Hematopoietic multipotent progenitor cell treated with erythropoietin and hydrocortisone succinate and interleukin-3 and kit ligand, for 15 days (in vitro differentiated cells): ENCODE results near the gene SLC44A1.

Source experiments
- DNase-seq: peaks from one replicate; pipeline ENCODE4 v3.0.0-alpha.2; 2015; ENCODE audit warnings: low spot score

Gene SLC44A1

DNA sequence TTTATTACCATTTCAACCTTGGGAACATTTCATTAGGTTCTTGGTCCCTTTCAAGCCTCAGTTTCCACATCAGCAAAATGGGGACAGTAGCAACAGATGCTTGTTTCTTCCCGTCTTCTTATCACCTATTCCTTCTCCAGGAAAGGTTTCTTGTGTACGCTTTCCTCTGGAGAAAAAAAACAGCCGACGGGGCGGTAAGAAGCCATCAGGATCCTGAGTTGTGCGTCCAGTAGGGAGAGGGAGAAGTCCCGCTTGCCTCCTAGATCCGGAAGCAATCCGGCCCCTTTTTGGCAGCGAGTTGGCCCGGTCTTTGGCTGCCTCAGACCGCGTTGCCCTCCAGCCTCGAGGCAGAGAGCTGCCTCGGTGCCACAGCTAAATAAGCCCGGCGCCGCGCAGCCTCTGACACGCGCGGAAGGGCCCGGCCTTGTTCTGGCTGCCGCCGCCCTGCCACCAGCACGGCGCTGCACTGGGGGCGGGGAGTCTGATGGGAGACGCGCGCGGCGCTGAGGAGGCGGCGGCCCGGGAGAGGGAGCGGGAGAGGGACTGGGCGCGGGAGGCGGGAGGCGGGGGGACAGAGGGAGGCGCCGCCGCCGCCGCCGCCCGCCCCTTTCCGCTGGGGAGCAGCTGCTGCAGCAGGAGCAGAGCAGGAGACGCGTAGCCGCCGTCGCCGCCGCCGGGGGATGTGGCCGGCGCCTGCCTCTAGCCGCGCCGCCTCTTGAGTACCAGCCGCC lies at the start of gene SLC44A1:
Gene SLC44A1, plus strand, starts transcription at position 649 of the 731 bp plus-strand sequence. CDS start 218 bp downstream, outside the sequence.
- peak; percentile 89 for DNase-seq

DNA sequence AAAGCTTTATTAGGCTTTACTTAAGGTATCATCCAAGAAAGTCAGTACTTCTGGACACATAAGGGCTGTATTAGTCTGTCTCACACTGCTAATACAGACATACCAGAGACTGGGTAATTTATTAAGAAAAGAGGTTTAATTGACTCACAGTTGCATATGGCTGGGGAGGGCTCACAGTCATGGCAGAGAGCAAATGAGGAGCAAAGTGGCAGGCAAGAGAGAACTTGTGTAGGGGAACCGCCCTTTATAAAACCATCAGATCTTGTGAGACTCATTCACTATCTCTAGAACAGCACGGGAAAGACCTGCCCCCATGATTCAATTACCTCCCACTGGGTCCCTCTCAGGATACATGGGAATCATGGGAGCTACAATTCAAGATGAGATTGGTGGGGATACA lies 49.2 kb upstream of the SLC44A1 start:
- DNase-seq: no peak

DNA sequence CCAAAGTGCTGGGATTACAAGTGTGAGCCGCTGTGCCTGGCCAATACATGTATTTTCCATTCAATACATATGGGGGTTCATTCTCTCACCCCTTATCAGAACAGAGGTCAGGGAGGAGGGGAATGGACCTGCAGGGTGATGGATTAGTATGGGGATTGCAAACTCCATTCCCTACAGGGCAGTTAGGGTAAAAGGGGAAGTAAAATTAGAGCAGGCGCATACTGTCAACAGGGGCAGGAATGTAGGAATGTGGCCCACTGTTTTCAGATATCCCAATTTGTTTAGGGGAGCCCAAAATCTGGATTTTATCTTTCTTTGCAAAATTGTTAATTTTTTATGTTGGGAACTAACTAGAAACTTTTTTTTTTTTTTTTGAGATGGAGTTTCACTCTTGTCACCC lies 46.4 kb upstream of the SLC44A1 start:
- DNase-seq: no peak

DNA sequence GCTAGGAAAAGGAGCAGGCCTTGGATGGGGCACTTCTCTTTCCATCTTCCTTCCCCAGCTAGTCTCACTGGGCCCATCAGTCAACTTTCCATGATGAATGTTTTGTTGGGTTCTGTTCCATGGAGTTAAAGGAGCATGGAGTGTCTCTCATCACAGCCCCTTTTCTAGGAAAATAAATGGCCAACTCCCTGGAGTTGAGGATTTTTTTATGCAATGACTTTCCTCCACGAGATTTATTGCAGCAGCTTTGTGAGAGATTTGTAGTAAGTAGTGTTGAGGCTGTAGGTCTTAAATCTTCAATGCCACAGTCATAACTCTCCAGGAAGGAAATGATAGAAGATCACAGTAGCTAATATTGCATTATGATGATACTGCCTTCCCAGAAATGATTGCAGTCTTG lies 45.6 kb upstream of the SLC44A1 start:
- no peak for DNase-seq

DNA sequence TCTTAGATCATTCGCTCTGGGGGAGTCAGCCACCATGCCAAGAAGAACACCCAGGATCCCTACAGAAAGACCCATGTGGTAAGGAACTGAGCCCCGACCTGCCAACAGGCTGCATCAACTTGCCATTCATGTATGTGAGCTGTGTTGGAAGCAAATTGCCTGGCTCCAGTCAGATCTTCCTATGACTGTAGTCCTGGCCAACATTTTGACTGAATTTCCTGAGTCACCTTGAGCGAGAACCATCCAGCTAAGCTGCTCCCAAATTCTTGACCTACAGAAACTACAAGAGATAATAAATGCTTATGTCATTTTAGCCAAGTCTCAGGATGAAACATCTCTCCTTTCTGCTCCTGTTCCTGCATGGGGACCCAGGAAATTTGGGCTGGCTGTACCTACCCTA lies 40.0 kb upstream of the SLC44A1 start:
- DNase-seq: no peak

DNA sequence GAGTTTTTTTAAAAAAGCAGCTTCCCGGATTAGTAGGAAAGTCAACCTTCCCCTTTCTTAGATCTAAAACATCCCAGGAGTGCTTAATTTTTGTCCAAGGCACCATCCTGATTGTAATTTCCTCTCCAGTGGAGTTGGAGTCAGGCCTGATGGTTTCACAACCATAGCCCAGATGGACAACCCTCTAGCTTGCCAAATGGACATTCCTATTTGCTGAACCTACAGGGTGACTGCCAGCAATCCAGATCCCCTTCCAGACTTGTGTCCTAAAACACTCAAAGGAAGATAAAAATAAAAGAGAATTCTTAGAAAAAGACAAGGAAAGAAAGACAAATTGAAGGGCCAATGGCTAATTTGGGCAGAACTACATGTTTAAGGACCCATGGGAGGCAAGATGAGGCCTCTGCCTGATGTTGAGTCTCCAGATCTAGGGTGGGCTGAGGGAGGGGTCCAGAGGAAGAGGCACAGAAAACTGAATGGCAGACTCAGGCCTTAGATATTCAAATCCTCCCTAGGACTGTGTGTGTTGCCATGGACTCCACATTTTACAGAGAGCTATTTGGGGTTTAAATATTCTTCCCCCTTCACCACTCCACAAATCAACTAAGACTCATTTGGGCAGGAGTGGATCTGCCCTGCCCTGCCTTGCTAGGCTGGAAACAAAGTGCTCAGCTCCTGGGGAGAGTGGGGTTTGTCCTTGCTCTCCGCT lies 38.5 kb upstream of the SLC44A1 start:
- no peak for DNase-seq

DNA sequence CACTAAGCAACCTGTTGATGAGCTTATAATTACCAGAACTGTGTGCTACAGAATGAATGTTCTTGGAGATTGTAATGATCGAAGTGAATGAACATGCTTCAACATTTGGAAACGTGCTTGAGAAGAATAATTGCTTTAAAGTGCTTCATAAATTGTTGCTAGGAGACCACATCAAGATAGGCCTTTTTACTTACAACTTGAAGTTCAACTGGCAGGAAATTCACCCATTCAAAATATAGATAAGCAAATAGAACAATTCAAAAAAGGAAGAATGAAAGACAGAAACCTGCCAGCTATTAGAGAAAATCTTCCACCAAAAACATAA lies 38.0 kb upstream of the SLC44A1 start:
- no peak for DNase-seq

DNA sequence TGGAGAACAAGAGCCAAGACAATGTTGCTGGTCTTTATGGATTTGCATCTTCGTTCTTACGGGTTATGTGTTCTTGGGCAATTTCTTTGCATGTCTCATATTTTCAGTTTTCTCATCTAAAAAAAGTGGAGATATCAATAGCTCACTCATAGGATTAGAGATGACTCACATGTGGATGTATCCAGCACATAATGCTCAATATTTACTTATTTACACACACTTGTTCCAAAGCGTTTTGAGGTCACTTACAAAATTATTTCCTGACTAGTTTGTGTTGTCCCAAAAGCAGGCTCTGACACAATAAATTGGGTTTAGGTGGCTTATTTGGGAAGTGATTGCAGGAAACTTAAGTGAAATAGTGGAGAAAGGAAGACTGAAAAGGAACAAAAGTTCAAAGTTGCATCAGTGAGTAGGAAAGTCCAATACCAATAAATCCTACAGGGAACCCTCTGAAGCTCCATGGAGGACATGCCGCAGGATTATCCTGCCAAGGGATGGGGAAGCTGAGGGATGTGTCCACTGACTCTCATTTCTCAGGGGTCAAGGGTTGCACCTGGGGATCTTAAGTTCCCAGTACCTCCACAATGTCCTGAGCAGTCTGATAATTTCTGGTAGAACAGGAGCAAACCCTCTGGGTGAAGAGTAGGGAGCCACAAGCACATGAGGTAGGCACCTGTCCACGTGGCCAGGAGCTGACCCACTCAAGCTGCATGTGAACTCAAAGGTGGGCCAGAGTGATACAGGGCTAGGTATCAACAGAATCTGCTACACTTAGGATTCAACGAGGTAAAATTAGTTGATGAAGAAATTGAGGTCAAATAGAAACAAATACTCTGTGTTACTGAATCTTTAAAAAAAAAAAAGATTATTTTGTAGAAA lies 37.4 kb upstream of the SLC44A1 start:
- no peak for DNase-seq

DNA sequence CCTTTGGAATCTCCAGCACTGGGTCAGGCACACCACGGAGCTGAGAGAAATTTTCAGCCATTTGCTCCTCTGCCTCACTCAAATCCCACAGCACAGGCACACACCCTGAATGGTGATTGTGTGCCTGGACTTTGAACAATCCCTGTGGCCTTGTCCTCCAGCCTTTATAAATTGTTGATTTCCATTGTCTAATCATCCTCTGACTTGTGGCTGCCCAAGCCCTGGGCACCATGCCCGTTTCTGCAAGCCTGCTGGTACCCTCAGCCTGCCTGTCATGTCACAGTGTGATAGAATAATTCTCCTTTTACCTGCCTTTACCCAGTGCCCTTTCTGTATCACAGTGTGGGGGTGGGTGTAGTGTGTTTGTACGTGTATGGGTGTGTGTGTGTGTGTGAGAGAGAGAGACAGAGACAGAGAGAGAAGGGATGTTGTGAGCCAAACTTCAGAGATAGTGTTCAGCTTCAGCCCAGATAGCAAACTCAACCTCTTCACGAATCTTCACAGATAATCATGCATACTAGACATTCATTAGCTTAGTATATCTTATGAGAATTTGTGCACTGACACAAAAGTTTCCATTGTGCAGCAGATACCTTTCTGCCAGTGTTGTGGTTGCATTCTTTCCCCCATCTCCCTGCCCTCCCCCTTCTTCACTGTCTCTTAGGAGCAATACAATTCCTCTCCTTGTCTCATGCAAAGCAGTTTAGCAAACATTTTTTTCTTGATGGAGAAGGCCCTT lies 27.8 kb upstream of the SLC44A1 start:
- DNase-seq: no peak

DNA sequence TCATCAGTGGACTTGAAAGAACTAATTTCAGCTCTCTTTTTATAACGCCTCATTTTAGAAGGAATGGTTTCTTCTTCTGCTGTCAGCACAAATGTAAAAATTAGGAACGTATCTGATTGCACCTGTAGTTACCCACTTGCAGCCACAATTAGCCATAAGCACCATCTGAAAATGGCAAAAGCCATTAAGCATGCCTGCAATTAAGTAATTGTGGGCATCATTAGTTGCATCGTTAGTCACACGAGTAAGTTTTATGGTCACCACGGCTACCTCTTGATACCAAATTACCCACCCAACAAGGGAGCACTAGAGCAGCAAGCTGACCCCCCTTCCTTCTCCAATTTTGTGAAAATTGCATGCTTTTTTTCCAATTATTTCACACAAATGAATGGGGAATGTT lies 25.8 kb upstream of the SLC44A1 start:
- no peak for DNase-seq

DNA sequence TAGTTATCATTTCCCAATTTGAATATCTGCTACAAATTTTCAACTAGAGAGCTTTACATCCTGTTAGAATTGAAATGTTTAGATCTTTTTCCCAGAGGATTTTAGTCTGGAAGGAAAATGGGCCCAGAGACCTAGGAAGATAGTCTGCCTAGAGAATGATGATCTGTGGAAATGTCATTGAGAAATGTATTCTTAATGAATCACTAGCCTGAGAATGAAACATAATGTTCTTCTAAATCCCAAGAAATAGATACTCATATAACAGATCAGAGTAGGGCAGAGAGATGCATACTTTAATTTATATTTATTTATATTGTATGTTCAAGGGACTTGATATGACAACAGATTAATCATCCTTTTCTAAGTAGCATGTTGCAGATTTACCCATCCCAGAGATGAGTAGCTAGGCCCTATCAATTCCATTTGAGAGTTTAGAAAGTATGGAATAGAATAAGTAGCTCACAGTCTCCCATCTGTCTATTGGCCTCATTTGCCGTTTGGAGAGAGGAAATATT lies 25.1 kb upstream of the SLC44A1 start:
- DNase-seq: no peak

DNA sequence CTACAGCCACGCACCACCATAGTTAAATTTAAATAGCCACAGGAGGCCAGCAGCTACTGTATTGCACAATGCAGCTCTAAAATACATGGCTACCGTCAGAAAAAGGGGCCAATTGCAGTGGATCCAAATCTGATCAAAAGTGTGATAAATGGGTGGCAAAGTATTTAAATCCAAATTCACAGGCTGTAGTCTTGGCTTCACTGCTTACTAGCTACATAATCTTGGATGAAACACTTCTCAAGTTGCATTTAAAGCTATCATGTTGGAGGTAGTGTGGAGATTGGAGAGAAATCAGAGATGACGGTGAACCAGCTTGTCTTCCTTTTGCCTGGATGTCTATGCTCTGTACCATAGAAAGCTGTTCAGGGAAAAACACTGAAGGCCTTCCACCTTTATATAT lies 24.0 kb upstream of the SLC44A1 start:
- DNase-seq: no peak

DNA sequence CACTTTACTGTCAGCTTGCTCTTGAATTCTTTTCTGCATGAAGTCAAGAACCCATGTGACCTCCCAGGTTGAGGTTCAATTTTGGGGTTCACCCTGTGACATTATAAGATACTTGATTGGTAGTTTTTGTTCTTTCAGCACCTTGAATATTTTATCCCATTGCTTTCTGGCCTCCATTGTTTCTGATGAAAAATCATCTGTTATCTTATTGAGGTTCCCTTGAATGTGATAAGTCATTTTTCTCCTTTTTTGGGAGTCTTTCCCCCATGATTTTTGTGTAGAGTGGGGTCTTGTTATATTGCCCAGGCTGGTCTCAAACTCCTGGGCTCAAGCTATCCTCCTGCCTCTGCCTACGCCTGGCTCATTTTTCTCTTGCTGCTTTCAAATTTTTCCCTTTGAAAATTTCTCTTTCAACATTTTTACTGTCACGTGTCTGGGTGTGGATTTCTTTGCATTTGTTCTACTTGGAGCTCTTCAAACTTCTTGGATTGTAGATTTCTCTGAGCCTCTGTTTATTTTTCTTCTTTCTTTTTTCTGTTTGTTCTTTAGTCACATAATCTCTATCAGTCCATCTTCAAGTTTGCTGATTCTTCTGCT lies 20.8 kb upstream of the SLC44A1 start:
- no peak for DNase-seq

DNA sequence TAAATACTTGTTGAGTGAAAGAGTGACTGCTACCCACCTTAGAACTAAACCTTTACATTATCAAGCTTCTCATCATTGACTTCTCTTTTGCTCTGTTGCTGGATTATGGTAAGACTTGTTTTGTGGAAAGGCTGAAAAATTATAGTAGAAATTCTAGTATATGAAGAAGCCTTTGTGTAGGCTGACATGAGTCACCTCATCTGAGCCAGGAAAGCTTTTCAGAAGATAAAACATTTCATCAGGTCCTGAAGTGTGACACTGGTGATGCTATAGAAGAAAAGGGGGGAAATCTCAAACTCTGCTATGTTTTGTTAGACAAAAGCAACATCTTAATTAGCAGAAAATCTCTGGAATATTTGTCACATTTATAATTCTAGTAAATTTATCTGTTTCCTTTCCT lies 18.4 kb upstream of the SLC44A1 start:
- no peak for DNase-seq

DNA sequence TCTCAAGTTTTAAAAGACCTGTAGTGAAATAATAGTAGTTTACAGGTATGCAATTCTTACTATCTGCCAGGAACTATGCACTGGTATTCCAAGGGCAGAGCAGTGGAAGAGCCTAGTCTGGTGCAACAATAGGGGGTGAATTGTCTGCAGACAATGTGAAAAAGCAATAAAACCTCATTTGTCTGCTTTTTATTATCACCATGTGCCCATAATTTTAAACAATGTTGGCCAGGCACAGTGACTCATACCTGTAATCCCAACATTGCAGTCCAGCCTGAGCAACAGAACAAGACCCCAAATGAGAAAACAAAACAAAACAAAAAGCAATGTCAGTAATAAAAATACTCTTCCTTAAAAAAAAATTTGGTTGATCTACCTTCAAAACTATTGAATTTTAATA lies 12.2 kb upstream of the SLC44A1 start:
- no peak for DNase-seq

DNA sequence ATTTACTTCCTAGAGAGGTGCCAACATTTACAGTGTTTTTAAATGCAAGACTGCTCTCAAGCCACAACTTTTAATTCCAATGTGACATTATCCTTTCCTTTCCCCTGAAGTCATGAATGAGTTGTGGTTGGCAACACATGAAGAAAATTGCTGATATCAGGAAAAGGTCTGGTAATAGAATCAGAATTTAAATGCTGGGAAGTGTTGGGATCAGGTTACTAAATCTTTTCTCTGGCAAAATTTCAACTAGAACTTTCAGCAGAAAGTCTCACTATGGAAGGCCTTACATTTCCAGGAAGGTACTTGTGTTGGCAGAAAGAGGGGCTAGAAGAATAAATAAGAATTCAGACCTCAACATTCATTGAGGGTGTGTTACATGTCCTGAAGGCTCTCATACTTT lies 10.6 kb upstream of the SLC44A1 start:
- DNase-seq: no peak

DNA sequence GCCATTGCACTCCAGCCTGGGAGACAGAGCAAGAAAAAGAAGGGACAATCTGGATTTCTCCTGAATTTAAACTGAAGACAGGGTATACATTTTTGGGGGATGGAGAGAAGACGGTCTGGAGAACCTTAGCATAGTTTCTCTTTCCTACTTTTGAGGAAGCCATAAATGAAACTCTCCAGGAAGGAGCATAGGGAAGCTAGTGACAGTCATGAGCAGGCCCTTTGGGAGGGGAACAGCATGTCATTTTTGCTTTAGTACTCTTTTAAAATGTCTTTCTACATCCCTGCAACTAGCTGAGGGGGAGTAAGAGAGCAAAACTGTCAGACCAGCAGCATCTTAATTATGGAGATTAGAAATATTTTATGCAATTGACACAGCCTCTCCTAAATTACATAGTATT lies 8.2 kb upstream of the SLC44A1 start:
- DNase-seq: no peak

DNA sequence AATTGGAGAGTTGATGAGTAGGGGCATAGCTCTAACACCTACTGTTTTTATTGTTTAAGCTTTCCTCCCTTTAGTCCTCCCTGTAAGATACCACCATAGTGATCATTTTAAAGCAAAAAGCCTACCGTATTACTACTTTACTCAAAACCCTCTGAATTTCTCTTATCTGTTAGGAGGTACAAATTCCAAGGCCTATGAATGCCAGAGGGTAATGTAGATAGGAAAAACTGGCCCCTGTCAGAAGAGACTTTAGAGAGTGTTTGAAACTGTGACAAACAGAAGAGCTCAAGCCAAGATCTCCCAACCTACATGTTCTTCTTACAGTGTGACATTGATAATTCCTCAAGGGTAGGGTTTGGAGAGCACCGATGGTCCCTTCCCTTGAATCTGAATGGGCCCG lies 7.2 kb upstream of the SLC44A1 start:
- no peak for DNase-seq

DNA sequence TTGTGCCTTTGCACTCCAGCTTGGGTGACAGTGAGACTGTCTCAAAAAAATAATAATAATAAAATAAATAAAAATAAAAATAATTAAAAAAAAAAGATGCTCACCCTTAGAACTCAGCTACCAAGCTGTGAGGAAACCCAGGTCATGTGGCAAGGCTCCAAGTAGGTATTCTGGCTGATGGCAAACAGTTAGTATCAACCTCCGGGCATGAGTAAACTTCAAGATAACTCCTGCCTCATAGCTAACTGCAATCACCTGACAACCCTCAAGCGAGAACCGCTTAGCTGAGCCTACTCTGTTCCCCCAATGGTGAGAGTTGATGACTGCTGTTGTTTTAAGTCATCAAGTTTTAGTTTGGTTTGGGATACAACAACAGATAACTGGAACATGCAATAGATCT lies 6.1 kb upstream of the SLC44A1 start:
- no peak for DNase-seq

DNA sequence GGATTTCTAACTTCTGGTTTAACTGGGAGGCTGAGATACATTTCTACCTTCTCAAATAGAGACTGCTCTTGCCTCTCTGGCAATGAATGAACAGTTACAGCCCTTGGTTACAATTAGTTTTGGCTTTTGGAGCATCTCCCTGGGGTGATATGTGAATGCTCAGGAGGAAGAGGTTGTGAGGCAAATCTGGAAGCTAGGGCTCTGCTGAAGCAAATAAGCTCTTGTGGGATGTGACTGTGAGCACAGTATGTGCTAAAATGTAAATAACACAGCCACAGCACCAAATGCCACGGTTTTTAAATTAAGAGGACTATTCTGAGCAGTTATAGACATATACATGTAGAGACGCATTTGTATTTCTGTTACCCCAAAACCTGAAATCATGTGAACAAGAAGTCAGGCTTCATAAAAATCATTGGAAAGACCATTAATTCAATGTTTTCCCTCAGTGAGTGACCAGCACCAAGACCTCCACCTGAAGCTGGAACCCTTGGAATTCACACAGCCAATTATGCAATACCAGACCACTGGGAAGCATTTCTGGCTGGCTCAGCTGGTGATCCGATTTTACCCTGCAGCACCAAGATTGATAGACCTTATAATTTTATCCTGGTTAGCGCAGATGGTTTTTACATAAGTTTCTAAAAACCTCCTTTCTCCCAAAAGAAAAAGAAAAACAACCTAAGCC lies 3.0 kb upstream of the SLC44A1 start:
- no peak for DNase-seq

DNA sequence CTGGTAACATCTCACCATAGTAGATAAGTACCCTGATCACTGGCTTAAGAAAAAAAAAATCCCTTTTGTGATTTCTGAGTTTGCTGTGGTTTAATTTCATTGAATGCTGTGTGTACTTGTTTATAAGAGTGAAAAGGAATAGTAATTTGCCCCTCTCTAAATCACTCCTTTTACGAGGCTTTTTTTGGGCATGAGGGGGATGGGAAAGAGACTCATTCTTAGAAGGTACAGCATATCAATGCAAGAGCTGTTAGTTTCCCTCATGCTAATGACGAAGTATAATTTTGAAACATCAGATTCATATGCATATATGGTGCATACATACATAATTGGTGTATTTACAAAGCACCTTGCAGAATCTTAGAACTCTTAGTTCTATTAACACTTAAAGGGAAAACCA lies 2.4 kb upstream of the SLC44A1 start:
- DNase-seq: no peak
